GM19463 (cell line): ENCODE results near the gene SPIRE2.
"Not testable (repeated sequence)": the region's sequence is repeated elsewhere in the genome, so short reads cannot be mapped to it uniquely, and the experiment has no call there.

ENCODE experiments used
- ATAC-seq: cut with Tn5 transposase; IDR thresholded peaks from one replicate; pipeline ENCODE4 v1.9.1; 2021; ENCODE audit warnings: mild to moderate bottlenecking, moderate library complexity; ENCODE audit not compliant: unreplicated experiment

The SPIRE2 gene, protein sequence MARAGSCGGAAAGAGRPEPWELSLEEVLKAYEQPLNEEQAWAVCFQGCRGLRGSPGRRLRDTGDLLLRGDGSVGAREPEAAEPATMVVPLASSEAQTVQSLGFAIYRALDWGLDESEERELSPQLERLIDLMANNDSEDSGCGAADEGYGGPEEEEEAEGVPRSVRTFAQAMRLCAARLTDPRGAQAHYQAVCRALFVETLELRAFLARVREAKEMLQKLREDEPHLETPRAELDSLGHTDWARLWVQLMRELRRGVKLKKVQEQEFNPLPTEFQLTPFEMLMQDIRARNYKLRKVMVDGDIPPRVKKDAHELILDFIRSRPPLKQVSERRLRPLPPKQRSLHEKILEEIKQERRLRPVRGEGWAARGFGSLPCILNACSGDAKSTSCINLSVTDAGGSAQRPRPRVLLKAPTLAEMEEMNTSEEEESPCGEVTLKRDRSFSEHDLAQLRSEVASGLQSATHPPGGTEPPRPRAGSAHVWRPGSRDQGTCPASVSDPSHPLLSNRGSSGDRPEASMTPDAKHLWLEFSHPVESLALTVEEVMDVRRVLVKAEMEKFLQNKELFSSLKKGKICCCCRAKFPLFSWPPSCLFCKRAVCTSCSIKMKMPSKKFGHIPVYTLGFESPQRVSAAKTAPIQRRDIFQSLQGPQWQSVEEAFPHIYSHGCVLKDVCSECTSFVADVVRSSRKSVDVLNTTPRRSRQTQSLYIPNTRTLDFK

GRCh38 chr16:89828199-89828869 lies at the start of gene SPIRE2:
TSS of gene SPIRE2 (plus strand) at chr16:89828475. CDS start at chr16:89828551, 76 bp downstream.
- peak; percentile 62 for ATAC-seq

DNA sequence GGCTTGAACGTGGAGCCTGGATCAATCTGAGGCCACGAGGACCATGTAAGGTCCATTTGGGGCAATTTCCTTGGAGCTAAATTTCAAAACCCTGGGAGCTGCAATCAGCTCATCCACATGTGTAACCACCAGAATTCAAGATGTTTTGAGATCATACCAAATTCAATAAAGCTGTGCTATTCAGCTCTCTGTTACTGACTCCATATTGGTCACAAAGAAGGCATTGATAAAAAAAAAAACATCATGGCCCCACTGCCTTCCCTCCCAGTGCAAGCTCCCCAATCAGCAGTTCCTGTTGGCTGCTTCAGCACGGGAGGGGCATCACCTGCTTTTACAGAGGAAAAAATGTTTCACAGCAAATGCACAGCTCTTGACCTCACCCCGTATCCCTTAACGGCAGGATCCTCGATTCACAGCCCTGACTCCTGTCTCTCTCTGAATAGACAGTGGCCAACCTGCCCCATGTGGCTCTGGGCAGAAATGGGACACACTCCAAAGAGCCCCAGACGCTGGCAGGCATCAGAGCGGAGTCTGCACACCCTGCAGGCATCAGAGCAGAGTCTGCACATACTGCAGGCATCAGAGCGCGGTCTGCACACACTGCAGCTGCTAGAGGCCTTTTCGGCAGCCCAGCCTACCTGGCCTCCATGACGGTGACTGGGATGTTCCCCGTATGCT lies 48.9 kb upstream of the SPIRE2 start:
- no peak for ATAC-seq

GRCh38 chr16:89779909-89780305 lies 48.4 kb upstream of the SPIRE2 start:
- no peak for ATAC-seq

- no peak for ATAC-seq
Measured at GRCh38 chr16:89782489-89782888, 45.8 kb upstream of the SPIRE2 start.

- ATAC-seq = not testable (repeated sequence)
Measured at GRCh38 chr16:89783952-89784351, 44.3 kb upstream of the SPIRE2 start.

GRCh38 chr16:89784406-89784805 lies 43.9 kb upstream of the SPIRE2 start:
- ATAC-seq = no peak

- ATAC-seq = no peak
Measured at GRCh38 chr16:89785523-89786155, 42.6 kb upstream of the SPIRE2 start.

- ATAC-seq = no peak
Measured at GRCh38 chr16:89786474-89787364, 41.6 kb upstream of the SPIRE2 start.

DNA sequence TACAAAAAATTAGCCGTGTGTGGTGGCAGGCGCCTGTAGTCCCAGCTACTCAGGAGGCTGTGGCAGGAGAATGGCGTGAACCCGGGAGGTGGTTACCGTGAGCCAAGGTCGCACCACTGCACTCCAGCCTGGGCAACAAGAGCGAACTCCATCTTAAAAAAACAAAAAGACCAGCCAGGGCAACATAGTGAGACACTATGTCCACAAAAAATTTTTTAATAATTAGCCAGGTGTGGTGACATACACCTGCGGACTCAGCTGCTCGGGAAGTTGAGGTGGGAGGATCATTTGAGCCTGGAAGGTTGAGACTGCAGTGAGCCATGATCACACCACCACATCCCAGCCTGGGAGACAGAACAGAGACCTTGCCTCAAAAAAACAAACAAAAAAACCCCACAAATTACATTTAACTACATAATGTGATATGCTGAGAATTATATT lies 40.9 kb upstream of the SPIRE2 start:
- no peak for ATAC-seq

DNA sequence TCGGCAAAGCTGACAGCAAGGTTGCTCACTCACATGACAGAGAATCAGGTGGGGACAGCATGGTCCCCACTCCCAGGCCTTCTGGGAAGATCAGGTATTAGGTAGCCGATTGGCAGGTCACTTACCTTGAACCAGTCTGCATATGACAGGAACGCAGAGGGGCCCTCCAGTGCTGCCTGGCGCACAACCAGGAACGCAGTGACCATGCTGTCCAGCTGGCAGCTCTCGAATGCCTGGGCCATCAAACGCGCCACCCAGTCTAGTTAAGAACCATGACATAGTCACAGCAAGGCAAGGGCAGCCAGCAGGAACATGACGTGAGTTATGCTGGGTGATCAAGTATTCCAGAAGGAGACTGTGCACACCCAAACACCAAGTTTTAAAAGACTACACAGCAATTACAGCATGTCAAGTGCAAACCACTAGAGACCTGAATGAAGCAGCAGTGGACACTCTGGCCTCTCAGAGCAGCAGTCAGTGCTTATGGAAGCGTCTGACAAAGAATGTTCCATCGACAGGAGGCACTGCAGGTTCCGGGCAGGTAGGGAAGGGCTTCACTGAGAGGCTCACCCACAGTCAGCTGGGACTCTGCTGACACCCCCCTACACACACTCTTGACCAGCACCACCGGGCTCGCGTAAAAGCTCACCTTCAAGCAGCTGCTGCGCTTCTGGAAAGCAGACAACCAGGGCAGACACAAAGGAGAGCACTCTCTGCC lies 36.8 kb upstream of the SPIRE2 start:
- ATAC-seq = no peak

DNA sequence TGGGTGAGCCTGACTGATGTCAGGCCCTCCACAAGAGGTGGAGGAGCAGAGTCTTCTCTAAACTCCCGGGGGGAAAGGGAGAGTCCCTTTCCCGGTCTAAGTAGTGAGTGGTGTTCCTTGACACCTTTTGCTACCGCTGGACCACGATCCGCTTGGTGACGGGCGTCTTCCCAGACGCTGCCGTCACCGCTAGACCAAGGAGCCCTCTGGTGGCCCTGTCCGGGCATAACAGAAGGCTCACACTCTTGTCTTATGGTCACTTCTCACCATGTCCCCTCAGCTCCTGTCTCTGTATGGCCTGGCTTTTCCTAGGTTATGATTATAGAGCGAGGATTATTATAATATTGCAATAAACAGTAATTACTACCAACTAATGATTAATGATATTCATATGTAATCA lies 35.2 kb upstream of the SPIRE2 start:
- ATAC-seq = not testable (repeated sequence)

DNA sequence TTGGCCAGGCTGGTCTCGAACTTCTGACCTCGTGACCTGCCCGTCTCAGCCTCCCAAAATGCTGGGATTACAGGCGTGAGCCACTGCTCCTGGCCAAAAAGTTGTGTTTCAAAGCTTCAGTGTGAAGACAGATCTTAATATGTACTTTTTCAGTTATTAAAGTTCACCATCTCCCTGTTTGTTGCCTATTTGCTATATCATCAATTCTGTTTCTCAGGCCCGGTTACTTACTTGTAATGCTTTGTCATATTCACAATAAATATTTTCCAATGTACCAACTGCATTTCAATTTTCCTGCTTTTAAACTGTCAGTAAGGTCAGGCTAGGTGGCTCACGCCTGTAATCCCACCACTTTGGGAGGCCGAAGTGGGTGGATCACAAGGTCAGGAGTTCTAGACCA lies 34.3 kb upstream of the SPIRE2 start:
- no peak for ATAC-seq

DNA sequence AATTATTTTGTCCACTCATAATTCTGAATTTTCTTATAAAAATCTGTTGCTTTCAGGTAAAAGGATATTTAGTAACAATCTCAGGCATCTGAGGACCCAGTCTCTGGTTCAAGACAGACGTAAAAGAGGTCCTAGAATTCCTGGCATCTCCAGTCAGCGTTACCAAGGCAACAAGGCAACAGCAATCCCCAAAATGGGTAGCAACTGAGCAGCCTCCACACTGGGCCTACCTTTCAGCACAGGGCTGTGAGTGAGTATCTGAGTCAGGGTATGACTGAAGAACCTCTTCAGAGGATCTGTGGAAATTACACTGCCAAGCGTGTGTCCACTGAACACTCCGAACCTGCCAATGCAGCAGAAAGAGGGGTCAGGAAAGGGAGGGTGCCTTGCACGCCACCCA lies 32.6 kb upstream of the SPIRE2 start:
- no peak for ATAC-seq

DNA sequence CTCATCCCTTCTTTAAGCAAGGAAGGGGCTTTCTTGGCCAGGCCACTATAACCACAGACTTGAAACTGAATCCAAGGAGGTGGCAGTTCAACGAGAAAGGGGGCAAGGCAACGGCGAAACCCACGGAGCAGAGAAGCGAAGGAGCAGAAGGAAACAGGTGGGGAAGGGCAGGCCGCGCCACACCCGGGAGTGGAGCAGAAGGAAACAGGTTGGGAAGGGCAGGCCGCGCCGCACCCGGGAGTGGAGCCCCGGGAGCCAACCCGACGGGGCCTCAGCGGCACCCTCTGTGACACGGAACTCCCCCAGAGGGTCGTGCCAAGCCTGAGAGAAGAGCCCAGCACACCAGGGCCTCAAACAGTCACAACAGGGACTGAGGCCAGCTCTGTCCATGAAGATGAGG lies 32.2 kb upstream of the SPIRE2 start:
- no peak for ATAC-seq

DNA sequence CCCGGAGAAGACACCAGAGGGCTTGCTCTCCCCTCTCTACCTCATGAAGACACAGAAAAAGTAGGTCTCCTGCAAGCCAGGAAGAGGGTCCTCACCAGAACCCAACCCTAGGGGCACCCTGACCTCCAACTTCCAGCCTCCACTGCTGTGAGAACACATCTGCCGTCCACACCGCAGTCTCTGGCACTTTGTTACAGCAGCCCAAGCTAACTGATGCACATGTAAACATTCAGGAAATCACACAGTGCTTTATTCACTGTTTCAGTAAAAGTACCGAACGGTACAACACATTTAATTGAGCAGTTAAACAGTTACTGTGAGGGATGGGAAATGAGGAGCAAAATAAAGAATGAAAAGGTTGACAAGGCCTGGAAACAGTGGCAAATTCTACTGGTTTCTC lies 30.1 kb upstream of the SPIRE2 start:
- no peak for ATAC-seq

DNA sequence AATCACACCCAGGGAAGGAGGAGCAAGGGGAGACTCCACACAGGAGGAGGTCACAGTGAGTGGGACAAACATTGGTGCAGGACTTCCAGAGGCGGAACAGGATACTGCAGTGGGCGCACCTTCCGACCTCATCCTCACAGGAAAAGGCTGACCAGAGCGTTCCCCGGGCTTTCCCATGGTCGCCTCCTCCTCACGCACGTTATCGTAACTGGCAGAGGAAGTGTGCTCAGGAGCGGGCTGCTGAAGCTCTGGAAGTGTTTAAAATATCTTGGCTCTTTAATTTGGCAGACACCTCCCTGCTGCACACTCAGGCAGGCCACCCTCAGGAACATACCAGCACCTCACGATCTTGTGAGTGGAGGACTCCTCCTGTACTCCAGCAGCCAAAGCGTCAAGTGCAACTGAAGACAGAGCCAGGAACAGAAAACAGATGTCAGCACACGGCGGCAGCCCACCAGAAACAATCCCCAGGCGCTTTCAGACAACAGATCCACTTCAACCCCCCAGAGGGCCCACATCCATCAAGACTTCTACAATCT lies 29.4 kb upstream of the SPIRE2 start:
- no peak for ATAC-seq

DNA sequence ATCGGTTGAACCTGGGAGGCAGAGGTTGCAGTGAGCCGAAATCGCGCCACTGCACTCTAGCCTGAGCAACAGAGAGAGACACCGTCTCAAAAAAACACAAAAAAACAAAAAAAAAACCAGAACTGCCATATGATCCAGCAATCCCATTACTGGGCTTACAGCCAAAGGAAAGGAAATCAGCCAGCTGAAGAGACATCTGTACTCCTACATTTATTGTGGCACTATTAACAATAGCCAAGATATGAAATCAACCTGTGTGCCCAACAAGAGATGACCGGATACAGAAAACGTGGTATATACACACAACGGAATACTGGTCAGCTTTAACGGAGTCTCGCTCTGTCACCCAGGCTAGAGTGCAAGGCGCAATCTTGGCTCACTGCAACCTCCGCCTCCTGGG lies 26.5 kb upstream of the SPIRE2 start:
- no peak for ATAC-seq

- no peak for ATAC-seq
Measured at GRCh38 chr16:89805136-89805905, 23.0 kb upstream of the SPIRE2 start.
